ENCODE data around the gene FAM118A. TPM values are rescaled to one million over a fixed set of nuclear protein-coding genes. Genes with fewer than 3 reads are reported as not detected.

Gene FAM118A
- total RNA-seq, 1 experiment from 2014 or later = 37.9 TPM

GRCh38 chr22:45261407-45262088 is 48.2 kb upstream of the FAM118A start:
- Histone ChIP-seq H3K79me1 (ENCODE audit: insufficient read depth, low read depth, low read length, poor library complexity, severe bottlenecking) (no peaks in the 10 kb centered on the region), H4K5ac (ENCODE audit: insufficient read length, low read depth, low read length) (no peak overlapping the region), H4K20me1 (ENCODE audit: control insufficient read depth, insufficient read depth, insufficient read length) (no peaks in the 10 kb centered on the region), H3K27ac (ENCODE audit: insufficient read length, low read depth, low read length) (no peak overlapping the region), H3K4me1 (ENCODE audit: insufficient read depth, low read length) (peaks cover 2% of the 10 kb centered on the region; the same call in 1 of the 2 replicates), H2BK5ac (ENCODE audit: insufficient read length, low read length) (no peak overlapping the region), H3T11ph (ENCODE audit: low read length) (no peak overlapping the region), H3K9me3 (ENCODE audit: control insufficient read depth, low read depth, low read length) (no peaks in the 10 kb centered on the region), H3K23ac (ENCODE audit: insufficient read length, low read depth, low read length) (no peak overlapping the region), H2AK5ac (ENCODE audit: insufficient read length, low read length) (no peak overlapping the region), H2BK12ac (ENCODE audit: insufficient read length, low read depth, low read length) (no peak overlapping the region), H2BK20ac (ENCODE audit: low read depth, low read length, poor library complexity, severe bottlenecking) (no peak overlapping the region), H3K9ac (ENCODE audit: extremely low read depth, insufficient read length, low read length) (no peak overlapping the region), H3K23me2 (ENCODE audit: insufficient read length, low read depth, low read length, poor library complexity, severe bottlenecking) (no peaks in the 10 kb centered on the region), H3K18ac (ENCODE audit: insufficient read length, low read depth, low read length) (no peak overlapping the region), H3K4me2 (ENCODE audit: insufficient read depth, insufficient read length, low read length) (no peak overlapping the region), H2AFZ (ENCODE audit: low read length) (no peak overlapping the region), H4K8ac (replicated peaks; ENCODE audit: insufficient read length, low read depth, low read length) (no peak overlapping the region), H4K91ac (ENCODE audit: insufficient read length, low read depth, low read length) (no peak overlapping the region), H3K27me3 (ENCODE audit: insufficient read depth, low read length) (no peaks in the 10 kb centered on the region; the same call in 1 of the 2 replicates), H2BK120ac (ENCODE audit: low read depth, low read length, poor library complexity, severe bottlenecking) (no peak overlapping the region), H3K79me2 (ENCODE audit: insufficient read depth, low read length) (no peaks in the 10 kb centered on the region), H2BK15ac (ENCODE audit: low read depth, low read length) (no peak overlapping the region), H3K14ac (ENCODE audit: insufficient read depth, low read length) (no peak overlapping the region), H3K4ac (ENCODE audit: low read depth, low read length) (no peak overlapping the region), H3K56ac (ENCODE audit: insufficient read length, low read depth, low read length) (no peak overlapping the region)
- Mint-ChIP-seq H3K4me1 (peaks cover 3 to 12% of the 10 kb centered on the region in 2 experiments), H3K36me3 (ENCODE audit: insufficient read depth in 1 of 3, low read depth in 3 of 3) (peaks cover 0 to 4% (median 0%) of the 10 kb centered on the region in 3 experiments; a peak in 3 of 7 replicates), H3K9me3 (peaks cover 3 to 8% of the 10 kb centered on the region in 2 experiments), H3K27ac (no peak overlapping the region), H3K4me3 (no peak overlapping the region), H3K27me3 (ENCODE audit: low read depth) (peaks cover 38% of the 10 kb centered on the region)
- no peak for TF ChIP-seq CTCF (conservative IDR thresholded peaks at IDR 0.05)
- no peak for DNase-seq
- no CpG with 5 or more reads among the region's 20 CpGs for WGBS (ENCODE audit: extremely low coverage, insufficient read length, low lambda C conversion rate)
